H54 (cell line): ENCODE measurements around the gene RAP2A.
A peak's percentile ranks its signal among the peaks of the same experiment; 100 is the strongest.

Source experiments
- DNase-seq: peaks from one replicate; pipeline ENCODE4 v3.0.0; 2011; ENCODE audit warnings: low spot score, mixed read lengths; ENCODE audit not compliant: insufficient read length
- FAIRE-seq: peaks from 3 replicates; lab custom pipeline; 2011; peaks lifted over from hg19 to GRCh38; lab: Jason Lieb, UNC
- POLR2A ChIP-seq: IDR thresholded peaks from 2 replicates; pipeline ENCODE4 v1.6.1; 2011; ENCODE audit warnings: low read depth, mild to moderate bottlenecking, low read length

RAP2A gene

DNA sequence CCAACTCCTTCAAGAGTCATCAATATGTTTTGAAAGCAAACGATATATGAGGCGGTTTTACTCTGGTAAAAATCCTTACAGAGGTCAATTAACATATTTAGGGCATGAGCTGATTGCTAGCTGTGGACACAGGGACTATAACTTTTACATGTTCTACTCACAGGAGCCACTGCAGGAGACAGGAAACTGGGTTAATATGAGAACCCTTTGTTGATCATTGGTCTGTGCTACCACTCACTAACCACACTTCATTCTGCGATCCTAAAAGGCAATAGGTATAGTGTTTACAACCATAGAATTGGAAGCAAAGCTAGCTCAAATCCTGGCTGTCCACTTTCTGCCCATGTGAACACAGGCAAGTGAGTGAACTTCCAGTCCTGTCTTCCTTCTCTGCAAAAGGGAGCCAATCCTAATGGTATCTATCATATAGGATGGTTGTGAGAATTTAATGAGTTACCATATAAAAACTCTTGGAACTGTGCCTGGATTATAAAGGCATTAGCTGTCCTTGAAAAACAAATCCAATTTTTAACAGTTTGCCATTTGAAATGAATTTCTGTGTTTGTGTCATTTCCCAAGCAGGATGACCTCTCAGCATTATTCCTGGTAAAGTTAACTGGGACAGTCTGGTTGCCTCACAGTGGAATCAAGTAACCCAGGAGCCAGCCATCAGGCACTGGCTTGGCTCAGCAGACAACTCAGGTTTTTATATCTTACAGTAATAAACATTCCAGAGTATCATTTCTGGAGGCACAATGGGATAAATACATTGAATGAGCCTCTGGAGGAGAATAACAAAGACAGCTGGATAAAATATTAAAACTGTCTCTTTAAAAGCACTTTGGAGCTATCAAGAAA, 29.8 kb upstream of the RAP2A start:
- TF ChIP-seq POLR2A, result no peak
- no peak for DNase-seq
- FAIRE-seq, result no peak

DNA sequence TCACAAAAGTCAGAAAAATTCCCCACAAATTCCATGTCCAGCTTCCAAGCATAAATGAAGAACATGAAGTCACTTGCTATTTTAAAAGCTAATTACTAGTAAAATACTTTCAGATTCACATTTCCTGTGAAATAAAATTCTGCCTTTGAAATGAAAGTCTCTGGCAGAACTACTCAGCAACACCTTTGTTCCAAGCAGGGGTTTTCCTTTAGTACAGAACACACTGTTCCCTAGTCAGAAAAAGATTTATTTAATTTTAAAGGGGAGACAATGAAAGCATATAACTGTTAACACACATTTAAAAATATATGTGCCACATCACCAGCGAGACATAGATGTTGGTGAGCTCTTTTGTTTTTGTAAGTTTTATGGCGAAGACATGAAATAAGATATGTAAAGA, 26.4 kb upstream of the RAP2A start:
- DNase-seq (no peak), FAIRE-seq (no peak)
- TF ChIP-seq POLR2A, result no peak

DNA sequence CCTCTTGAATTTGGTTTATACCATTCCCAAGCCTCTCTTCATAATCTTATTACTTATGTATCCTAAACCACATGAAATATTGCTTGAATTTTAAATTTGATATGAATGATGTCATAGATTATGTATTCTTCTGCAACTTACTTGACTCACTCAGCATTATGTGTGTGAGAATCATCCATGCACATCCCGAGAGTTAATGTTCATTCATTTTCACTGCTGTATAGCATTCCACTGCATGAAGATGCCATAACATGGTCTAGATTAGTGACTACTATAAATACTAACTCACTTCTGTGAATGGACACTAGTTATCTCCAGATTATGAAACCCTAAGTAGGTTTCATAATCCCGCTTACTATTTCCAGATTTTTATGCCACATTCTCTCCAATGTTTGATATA, 25.0 kb upstream of the RAP2A start:
- FAIRE-seq (peak; percentile 30), DNase-seq (no peak)
- no peak for TF ChIP-seq POLR2A

DNA sequence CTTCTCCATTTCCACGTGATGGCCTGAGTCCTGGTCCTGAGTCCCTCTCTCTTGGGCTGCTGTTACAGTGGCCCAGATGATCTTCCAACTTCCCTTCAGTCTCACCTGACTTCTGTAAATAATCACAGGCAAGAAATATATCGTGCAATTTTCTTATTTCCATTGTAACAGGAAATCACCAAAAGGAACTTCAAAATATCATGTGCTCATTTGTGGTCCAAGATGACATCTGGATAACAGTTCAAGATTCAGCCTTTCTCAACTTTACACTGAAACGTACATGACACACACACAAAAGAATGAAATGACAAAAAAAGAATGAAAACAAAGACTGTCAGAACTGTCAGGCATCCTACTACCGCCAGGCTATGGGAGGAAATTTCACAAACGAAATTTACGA, 22.0 kb upstream of the RAP2A start:
- FAIRE-seq, result no peak
- no peak for DNase-seq
- no peak for TF ChIP-seq POLR2A

DNA sequence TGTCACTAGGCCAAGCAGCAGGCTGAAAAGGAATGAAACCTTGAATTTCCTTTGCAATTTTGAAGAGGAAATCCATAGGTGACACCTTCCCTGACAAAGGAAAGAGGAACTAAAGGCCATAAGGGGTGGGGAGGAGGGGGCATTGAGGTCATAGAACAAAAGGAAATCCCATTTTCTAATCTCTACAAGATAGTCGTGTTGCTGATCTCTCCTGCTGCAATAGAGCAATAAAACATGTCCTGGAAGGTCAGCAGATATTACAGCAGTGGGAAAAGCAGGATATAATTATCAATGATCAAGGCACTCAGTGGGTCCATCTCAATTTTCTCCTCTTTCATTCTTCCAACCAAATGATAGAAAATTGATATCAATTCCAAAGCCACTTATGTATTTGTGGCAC, 20.3 kb upstream of the RAP2A start:
- DNase-seq (no peak), FAIRE-seq (no peak)
- TF ChIP-seq POLR2A, result no peak

DNA sequence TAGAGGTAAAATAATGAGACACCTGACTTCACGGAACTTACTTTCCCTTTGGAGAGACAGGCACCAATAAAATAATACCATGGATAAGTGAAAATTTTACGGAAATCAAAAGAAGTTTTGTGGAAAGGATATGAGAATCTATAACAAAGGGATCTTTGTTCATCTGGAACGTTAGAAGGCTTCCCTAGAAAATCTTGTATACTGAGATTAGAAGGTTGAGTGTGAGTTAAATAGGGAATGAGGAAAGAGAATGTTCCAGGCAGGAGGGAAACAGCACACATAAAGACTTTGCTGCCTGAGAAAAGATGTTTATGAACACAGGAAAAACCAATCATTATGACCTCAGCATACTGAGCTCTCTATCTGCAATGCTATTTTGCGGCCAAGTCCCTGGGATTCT, 19.6 kb upstream of the RAP2A start:
- DNase-seq (no peak), FAIRE-seq (no peak)
- TF ChIP-seq POLR2A, result no peak

DNA sequence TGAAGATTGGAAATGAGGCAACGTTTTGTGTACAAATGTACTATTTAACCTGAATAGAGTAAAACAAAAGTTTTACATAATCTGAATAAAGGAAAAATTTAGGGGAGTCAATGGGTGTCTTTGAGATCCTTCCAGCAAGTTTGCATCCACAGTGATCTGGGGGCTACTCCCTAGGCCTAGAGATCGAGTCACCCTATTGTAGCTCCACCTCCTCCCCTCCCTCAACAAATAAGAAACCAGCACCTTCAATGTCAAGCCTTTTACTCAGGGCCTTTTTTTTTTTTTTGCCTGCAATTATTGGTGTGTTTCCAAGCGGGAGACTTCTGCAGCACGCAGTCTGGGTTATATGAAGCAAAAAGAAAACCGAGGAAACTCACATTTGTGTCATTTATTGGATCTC, 16.3 kb upstream of the RAP2A start:
- no peak for TF ChIP-seq POLR2A
- DNase-seq (no peak), FAIRE-seq (no peak)

DNA sequence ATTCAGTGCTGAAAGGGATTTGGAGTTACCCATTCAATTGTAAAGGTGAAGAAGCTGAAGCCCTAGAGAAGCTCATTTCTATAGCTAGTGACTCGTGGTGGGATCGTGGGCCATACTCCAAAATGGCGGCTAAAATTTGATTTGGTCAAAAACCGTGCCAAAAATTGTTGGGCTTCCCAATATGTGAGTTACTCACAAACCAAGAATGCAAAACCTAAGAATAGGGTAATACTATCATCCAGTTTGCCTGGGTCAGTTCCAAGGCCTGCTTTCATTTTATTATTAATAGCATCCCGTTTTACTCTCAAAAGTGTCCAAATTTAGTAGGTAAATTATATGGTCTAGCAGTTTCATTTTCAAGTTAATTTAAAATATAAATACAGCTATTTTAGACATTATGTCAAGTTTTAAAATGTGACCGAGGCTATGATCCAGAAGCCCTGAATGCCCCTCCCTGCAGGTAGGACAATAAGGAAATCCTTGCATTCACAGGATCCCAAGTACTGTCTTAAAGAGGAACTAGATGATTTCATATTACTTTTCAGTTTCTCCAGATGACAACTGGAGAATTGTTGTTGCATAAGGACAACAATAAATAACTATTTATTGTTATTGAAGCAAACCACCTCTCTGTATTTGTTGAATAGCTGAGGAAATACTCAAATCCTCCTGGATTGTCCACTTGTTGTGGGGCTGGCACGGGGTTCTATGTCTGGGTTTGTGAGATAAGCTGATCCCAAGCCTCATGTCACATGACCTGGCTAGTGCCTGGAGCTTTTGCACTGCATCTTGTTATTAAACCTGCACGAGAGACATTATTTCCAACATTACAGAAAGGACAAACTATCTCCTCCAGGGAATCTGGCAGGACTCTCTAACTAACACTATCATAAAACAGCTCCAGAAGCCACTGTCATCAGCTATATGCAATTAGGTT, 11.6 kb upstream of the RAP2A start:
- peak; percentile 83 for FAIRE-seq
- no peak for TF ChIP-seq POLR2A

DNA sequence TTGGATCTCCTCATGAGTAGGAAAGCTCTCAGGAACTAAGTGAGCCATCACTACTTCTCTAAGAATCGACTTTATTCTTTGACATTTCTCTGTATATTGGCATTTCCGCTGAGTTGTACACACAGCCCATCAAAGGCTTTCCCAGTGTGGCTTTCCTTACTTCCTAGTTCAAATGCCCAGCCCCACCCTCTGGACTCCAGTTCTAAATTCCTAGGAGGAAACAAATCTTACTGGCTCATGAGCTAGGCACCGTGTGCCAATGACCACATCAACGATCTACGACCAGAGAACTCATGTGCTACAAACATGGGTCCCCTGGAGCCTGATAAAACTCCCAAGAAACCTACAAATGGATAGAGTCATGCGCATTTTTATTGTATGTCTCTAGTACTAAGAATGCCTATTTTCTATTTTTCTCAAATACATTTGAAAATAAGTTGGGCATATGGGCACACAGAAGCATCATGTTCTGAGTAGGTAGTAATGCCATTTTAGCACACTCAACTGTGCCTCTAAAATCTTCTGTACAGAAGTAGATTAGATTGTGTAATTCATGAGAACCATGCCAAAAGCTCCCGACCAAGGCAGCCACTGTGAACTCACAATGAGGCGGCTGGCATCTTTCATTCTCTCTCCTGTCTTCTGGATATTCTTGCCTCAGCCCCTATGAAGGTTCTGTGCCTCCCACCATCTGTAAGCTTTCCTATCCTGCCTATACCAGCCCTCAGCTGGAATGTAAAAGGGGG, 10.5 kb upstream of the RAP2A start:
- peak; percentile 23 for FAIRE-seq
- TF ChIP-seq POLR2A, result no peak
- DNase-seq, result no peak

More for the DNA sequence above, 11.6 kb upstream of the RAP2A start:
- peak; percentile 12 for DNase-seq

DNA sequence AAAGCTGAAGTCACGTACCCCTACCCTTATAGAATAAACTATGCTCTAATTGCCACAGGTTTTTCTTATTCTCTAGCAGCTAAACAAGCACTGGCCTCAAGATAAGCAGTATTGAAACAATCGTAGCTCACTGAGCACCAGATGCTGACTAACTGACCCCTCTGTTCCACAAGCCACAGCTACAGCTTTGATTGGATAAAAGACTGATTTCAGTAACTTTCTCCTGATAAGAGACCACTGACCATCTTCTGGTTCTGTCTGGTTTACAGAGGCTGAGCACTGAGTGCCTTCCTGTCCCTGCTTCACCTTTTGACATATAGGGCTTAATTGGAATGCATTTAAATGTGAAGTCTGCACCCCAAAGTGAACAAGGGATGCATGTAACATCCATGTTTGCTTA, 8.4 kb upstream of the RAP2A start:
- TF ChIP-seq POLR2A, result no peak
- FAIRE-seq, result no peak
- DNase-seq, result no peak

DNA sequence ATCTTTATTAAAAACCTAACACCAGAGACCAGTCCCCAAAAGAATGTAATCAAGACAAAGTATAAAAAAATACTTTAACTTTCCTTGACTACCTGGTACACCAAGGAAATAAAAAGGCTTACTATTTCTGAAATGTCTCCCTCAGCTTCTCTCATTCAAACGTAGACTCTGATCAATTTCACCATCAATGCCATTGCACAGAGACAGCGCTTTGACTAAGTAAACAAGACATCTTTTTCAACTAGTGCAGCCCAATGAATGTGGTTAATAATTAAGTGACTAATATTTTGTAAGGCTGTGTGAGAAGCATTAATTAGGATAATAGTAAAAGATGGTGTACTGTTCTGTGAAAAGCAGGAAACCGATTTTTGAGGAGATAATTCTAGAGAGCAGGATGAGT, 7.3 kb upstream of the RAP2A start:
- FAIRE-seq (no peak), DNase-seq (no peak)
- no peak for TF ChIP-seq POLR2A

DNA sequence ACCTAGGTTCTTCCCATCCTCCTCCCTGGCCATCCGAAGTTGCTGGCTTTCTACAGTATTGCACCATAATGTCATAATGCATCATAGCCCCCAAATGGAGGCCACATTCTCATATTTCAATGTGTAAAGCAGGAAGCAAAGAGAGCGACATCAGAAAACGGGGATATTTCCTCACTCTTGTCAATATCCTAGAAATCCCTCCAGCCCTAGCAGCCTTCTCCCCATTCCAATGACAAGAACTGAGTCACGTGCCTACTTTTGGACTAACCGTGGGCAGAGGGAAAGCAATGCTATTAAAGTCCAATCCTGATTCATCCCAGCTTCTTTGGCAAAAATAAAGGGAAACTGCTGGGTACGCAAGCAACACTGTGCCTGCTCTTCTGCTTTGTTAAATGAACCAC, 4.3 kb upstream of the RAP2A start:
- peak; percentile 79 for FAIRE-seq
- DNase-seq, result no peak
- no peak for TF ChIP-seq POLR2A

DNA sequence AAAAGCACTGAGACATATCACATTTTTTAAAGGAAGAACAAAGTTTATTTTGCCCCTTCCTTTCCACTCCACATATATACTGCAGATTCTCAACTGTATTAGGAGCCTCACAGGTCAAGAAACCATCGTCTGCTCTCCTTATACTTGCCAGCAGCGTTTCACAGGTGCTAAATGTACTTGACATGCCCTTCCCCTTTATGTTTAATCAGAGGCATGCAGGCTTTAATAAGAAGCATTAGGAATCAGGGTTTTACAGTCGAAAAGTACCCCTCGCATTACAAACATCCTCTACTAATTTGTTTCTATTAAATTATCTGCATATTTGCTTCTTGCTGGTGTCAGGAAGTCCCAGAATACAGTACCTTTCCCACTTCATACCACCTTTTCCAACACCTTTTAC, 3.7 kb upstream of the RAP2A start:
- no peak for TF ChIP-seq POLR2A
- no peak for FAIRE-seq
- no peak for DNase-seq

DNA sequence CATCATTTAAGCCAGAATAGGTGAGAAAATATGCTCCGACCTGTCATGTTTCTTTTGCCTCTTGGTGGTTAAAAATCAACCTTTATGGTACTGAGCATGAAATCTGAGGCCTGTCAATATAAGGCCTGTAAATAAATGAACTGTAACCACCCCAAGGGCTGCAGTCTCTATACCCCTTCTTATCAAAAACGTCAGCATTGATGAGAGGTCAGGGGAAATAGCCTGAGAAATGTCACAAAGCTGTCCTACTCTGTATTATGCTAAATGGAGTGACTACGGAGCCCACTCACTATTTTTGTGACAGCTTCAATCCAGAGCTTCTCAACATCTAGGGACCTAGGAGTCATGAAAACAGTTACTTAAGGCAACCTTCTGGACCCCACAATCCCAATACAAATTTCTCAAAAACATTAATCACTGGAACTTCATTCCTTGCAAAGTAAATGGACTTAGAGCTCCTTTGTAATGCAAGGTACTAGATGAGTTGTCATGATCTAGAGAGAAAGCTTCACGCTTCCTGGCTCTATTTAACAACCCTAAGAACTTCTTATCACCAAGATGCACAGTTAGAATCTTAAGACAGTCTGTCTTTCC, 2.7 kb upstream of the RAP2A start:
- DNase-seq, result no peak
- FAIRE-seq, result peak; percentile 23
- no peak for TF ChIP-seq POLR2A
